Measurements from ENCODE around the gene EOLA2. TPM values are rescaled to one million over a fixed set of nuclear protein-coding genes. Genes with fewer than 3 reads are reported as not detected.
A peak's percentile ranks its signal among the peaks of the same experiment; 100 is the strongest.
"Not testable (repeated sequence)": the region's sequence is repeated elsewhere in the genome, so short reads cannot be mapped to it uniquely, and the experiment has no call there.

EOLA2 gene
- total and polyA plus RNA-seq, 4 donors = 14.0 to 51.8 (median 31.2) TPM

DNA sequence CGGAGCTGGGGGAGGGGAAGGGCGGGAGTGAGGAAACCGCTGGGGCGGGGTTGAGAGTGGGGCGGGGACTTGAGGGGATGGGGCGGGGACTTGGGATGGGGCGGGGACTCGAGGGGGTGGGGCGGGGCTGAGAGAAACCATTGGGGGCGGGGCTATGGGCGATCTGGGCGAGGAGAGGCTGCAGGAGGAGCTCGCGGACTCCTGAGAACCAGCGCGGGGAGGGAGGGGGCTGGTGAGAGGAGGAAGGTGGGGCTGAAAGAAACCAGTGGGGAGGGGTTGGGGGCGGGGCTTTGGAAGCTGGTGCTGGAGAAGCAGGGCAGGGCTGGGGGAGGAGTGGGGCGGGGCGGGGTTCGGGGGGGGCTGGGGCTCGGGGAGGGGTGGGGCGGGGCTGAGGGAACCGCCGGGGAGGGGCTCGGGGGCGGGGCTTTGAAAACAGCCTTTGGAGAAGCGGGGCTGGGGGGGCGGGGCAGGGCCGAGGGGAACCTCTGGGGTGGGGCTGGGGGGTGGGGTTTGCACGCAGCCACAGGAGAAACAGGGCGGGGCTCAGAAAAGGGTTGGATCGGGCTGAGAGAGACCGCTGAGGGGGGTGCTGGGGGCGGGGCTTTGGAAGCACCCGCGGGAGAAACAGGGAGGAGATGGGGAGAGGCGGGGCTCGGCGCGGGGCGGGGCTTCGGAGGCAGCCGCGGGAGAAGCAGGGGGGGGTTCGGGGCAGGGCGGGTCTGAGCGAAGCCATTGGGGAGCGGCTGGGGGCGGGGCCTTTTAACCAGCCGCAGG, 777 bp upstream of the EOLA2 start:
- no peaks in the 10 kb centered on the region for H3K9me3 ChIP-seq (ENCODE audit: control insufficient read depth, low read length)
- no peak overlapping the region for H3K27ac ChIP-seq (ENCODE audit: low read depth in 1 of 2, low read length in 2 of 2)
- 2 to 23% methylated on average over 17 to 50 of the region's 50 CpGs for WGBS, 2 donors
- DNase-seq (peak; percentile 97), ATAC-seq (ENCODE audit: low FRiP score) (peak; percentile 80)
- H3K27me3 ChIP-seq (ENCODE audit: control insufficient read depth in 1 of 2, insufficient read depth in 2 of 2, low read length in 1 of 2) = no peaks in the 10 kb centered on the region
- no peak overlapping the region for H3K4me3 ChIP-seq (ENCODE audit: low read length in 2 of 2)
- intact Hi-C loops (cut with DNase I) = no loop called here
- no peaks in the 10 kb centered on the region for H3K36me3 ChIP-seq (ENCODE audit: control insufficient read depth in 1 of 2, insufficient read depth in 2 of 2, low read length in 1 of 2)
- H3K4me1 ChIP-seq (ENCODE audit: control insufficient read depth in 1 of 2, insufficient read depth in 2 of 2, low read length in 2 of 2) = no peaks in the 10 kb centered on the region

DNA sequence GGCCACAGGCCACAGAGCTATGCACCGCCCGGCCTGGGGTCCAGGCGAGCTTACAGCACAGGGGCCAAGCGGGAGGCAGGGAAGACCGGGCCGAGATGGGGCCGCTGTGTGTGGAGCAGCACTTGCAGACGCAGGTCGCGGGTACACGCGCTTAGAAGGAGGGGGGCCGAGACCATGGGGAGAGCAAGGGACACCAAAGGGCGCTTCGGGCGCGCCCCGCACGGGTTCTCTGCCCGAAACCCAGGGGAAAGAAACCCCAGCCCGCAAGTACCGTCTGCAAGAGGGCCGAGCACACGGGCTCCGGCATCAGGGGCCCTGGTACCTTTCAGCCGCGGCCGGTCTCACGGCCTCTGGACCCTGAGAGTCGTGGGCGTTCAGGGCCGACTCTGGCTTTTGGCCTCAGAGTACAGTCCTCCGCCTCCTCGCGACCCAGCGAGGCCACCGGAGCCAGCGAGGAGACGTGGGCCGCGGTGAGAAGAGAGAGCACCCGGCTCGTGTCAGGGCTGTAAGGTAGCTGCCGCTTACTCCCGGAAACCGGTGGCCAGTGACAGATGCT, 342 bp downstream of the EOLA2 start:
- intact Hi-C loops (cut with DNase I) = no loop called here
- Histone ChIP-seq H3K4me3 (ENCODE audit: low read length in 2 of 2) (peak overlapping the region; percentile 41 to 55), H3K9me3 (ENCODE audit: control insufficient read depth, low read length) (no peaks in the 10 kb centered on the region), H3K27me3 (ENCODE audit: control insufficient read depth in 1 of 2, insufficient read depth in 2 of 2, low read length in 1 of 2) (no peaks in the 10 kb centered on the region), H3K27ac (ENCODE audit: low read depth in 1 of 2, low read length in 2 of 2) (peak overlapping the region in 1 of 2 donors; percentile 69), H3K36me3 (ENCODE audit: control insufficient read depth in 1 of 2, insufficient read depth in 2 of 2, low read length in 1 of 2) (peaks cover 0 to 2% of the 10 kb centered on the region in 2 donors), H3K4me1 (ENCODE audit: control insufficient read depth in 1 of 2, insufficient read depth in 2 of 2, low read length in 2 of 2) (no peaks in the 10 kb centered on the region)
- DNase-seq = peak; percentile 61 to 79
- ATAC-seq (ENCODE audit: low FRiP score) = no peak
- WGBS, 2 donors = 0 to 49% methylated on average over 44 to 46 of the region's 46 CpGs

DNA sequence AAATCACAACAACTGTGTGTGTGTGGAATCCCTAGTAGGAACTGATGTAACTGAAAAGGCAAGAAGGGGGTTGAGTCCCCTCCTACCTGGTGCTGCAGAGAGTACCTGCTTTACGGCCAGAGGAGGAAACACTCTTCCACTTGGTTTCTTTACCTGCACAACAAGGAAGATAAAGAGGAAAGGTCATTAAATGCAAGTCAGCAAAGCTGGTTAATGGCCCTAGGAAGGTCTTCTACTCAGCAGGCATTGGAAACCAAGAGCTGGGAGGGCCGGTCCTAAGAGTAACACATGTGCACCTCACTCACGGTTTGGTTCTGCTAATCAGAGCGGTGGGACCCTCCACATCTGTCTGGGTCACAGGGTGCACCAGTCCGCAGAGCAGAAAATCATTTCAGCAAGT, 963 bp downstream of the EOLA2 start:
- DNase-seq; ATAC-seq (ENCODE audit: low FRiP score): not testable (repeated sequence)

DNA sequence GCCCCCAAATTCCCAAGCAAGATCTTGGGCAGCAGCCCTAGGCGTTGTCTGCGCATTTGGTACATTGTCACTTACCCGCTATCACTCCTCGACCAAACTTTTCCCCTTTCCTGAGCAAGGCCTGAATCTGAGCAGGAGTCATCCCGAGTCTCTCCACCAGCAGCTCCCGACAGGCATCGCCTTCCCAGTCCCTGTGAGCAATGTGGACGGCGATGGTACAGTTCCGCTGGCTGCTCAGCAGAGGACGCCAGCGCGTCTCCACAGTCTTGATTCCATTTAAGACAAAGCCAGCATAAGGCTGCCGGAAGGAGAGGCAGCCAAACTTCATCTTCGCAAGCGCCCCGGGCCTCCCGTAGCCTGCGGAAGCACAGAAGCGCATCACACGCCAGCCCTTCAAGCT, 4.7 kb downstream of the EOLA2 start:
- WGBS, 2 donors = 79 to 84% methylated on average over 15 to 18 of the region's 21 CpGs
- H3K4me1 ChIP-seq (ENCODE audit: control insufficient read depth in 1 of 2, insufficient read depth in 2 of 2, low read length in 2 of 2); ATAC-seq (ENCODE audit: low FRiP score); DNase-seq; H3K9me3 ChIP-seq (ENCODE audit: control insufficient read depth, low read length); H3K27ac ChIP-seq (ENCODE audit: low read depth in 1 of 2, low read length in 2 of 2); H3K36me3 ChIP-seq (ENCODE audit: control insufficient read depth in 1 of 2, insufficient read depth in 2 of 2, low read length in 1 of 2); H3K27me3 ChIP-seq (ENCODE audit: control insufficient read depth in 1 of 2, insufficient read depth in 2 of 2, low read length in 1 of 2); H3K4me3 ChIP-seq (ENCODE audit: low read length in 2 of 2); intact Hi-C loops (cut with DNase I): not testable (repeated sequence)

More for the DNA sequence above, 963 bp downstream of the EOLA2 start:
- H3K27me3 ChIP-seq (ENCODE audit: control insufficient read depth in 1 of 2, insufficient read depth in 2 of 2, low read length in 1 of 2); H3K9me3 ChIP-seq (ENCODE audit: control insufficient read depth, low read length); H3K36me3 ChIP-seq (ENCODE audit: control insufficient read depth in 1 of 2, insufficient read depth in 2 of 2, low read length in 1 of 2); H3K27ac ChIP-seq (ENCODE audit: low read depth in 1 of 2, low read length in 2 of 2); intact Hi-C loops (cut with DNase I); H3K4me1 ChIP-seq (ENCODE audit: control insufficient read depth in 1 of 2, insufficient read depth in 2 of 2, low read length in 2 of 2): not testable (repeated sequence)
- H3K4me3 ChIP-seq (ENCODE audit: low read length in 2 of 2) = peak overlapping the region in 1 of 2 donors; percentile 41
- WGBS, 2 donors = 40 to 71% methylated on average over 5 of the region's 5 CpGs

DNA sequence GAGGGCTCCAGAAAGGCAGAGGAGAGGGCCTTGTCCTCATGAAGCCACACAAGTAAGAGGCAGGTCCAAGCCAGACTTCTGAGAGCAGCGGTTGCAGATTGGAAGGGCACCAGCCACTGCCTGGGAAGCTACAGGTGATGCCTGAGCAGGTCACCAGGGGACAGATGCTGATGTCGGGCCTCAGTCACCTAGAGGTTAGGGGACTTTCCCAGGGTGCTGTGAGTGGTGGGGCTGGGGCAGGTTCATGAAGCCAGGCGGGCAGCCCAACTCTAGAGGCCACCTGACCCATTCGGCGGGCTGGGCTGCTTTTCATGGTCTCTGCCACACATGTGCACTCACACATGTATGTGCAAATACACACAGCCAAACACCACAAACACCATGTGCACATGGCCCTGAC, 5.3 kb downstream of the EOLA2 start:
- DNase-seq; H3K9me3 ChIP-seq (ENCODE audit: control insufficient read depth, low read length); H3K4me1 ChIP-seq (ENCODE audit: control insufficient read depth in 1 of 2, insufficient read depth in 2 of 2, low read length in 2 of 2); H3K27me3 ChIP-seq (ENCODE audit: control insufficient read depth in 1 of 2, insufficient read depth in 2 of 2, low read length in 1 of 2); H3K4me3 ChIP-seq (ENCODE audit: low read length in 2 of 2); ATAC-seq (ENCODE audit: low FRiP score); H3K27ac ChIP-seq (ENCODE audit: low read depth in 1 of 2, low read length in 2 of 2); H3K36me3 ChIP-seq (ENCODE audit: control insufficient read depth in 1 of 2, insufficient read depth in 2 of 2, low read length in 1 of 2); intact Hi-C loops (cut with DNase I): not testable (repeated sequence)
- 78 to 98% methylated on average over 1 of the region's 5 CpGs for WGBS, 2 donors

DNA sequence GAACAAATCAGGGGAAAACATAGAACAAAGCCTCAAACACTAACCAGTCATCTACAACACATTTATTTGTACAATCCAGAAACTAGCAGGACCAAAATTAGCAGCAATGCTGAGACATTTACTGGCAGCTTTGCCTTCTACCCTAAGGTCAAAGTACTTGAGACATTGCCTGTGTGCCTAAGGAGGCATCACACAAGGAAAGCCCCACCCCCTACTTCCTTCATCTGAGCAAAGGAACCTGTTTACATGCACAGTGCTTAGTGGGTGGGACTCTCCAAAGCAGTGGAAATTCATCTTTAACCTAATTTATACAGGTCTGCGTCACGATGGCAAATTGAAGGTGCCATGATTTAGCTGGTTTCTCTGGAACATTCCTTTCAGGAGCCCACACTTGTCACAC, 6.1 kb downstream of the EOLA2 start:
- H3K4me3 ChIP-seq (ENCODE audit: low read length in 2 of 2); H3K27ac ChIP-seq (ENCODE audit: low read depth in 1 of 2, low read length in 2 of 2); H3K4me1 ChIP-seq (ENCODE audit: control insufficient read depth in 1 of 2, insufficient read depth in 2 of 2, low read length in 2 of 2); DNase-seq; H3K36me3 ChIP-seq (ENCODE audit: control insufficient read depth in 1 of 2, insufficient read depth in 2 of 2, low read length in 1 of 2); ATAC-seq (ENCODE audit: low FRiP score); intact Hi-C loops (cut with DNase I); H3K27me3 ChIP-seq (ENCODE audit: control insufficient read depth in 1 of 2, insufficient read depth in 2 of 2, low read length in 1 of 2); H3K9me3 ChIP-seq (ENCODE audit: control insufficient read depth, low read length): not testable (repeated sequence)
- 87 to 92% methylated on average over 2 of the region's 2 CpGs for WGBS, 2 donors

DNA sequence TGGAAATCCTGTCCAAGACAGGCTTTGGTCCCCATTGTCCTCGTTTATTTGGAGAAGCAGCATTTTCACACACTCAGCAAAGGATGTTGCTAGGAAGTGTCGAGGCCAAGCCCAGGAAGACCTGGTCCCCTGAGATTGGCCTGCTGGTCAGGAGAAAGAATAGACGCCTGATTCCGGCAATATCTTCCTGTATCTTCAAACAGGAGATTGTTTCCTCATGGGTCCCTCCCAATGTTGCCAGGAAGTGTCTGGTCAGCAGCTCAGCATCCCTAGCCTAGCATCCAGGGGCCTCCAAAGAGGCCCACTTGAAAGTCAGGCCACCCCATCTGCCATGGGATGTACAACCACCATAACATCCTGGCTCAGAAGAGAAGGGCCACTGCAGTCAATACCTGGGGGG, 6.9 kb downstream of the EOLA2 start:
- H3K4me3 ChIP-seq (ENCODE audit: low read length in 2 of 2); H3K9me3 ChIP-seq (ENCODE audit: control insufficient read depth, low read length); DNase-seq; H3K4me1 ChIP-seq (ENCODE audit: control insufficient read depth in 1 of 2, insufficient read depth in 2 of 2, low read length in 2 of 2); H3K36me3 ChIP-seq (ENCODE audit: control insufficient read depth in 1 of 2, insufficient read depth in 2 of 2, low read length in 1 of 2); H3K27me3 ChIP-seq (ENCODE audit: control insufficient read depth in 1 of 2, insufficient read depth in 2 of 2, low read length in 1 of 2); intact Hi-C loops (cut with DNase I); ATAC-seq (ENCODE audit: low FRiP score); H3K27ac ChIP-seq (ENCODE audit: low read depth in 1 of 2, low read length in 2 of 2): not testable (repeated sequence)
- WGBS, 2 donors = 53 to 81% methylated on average over 1 to 2 of the region's 4 CpGs

DNA sequence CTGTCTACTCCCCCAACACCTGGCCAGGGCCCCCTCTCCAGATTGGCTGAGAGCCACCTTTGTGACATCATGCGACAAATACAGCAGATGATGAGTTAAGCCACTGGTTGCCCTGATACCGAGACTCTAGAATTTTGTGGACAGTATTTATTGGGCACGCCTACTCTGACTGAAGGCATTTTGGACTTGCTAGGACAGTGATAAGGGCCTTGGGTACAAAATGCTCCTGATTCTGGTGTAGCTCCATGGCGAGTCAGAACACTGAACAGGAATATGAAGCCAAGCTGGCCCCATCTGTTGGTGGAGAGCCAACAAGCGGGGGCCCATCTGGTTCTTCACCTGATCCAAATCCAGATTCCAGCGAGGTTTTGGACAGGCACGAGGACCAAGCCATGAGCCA, 8.9 kb downstream of the EOLA2 start, which contains the start of gene HSFX4:
Gene HSFX4 (plus strand): TSS at position 174 of the 400 bp plus-strand sequence. CDS start 72 bp downstream, at position 246.
- H3K4me1 ChIP-seq (ENCODE audit: control insufficient read depth in 1 of 2, insufficient read depth in 2 of 2, low read length in 2 of 2); H3K27ac ChIP-seq (ENCODE audit: low read depth in 1 of 2, low read length in 2 of 2); H3K36me3 ChIP-seq (ENCODE audit: control insufficient read depth in 1 of 2, insufficient read depth in 2 of 2, low read length in 1 of 2); H3K4me3 ChIP-seq (ENCODE audit: low read length in 2 of 2); ATAC-seq (ENCODE audit: low FRiP score); DNase-seq; H3K27me3 ChIP-seq (ENCODE audit: control insufficient read depth in 1 of 2, insufficient read depth in 2 of 2, low read length in 1 of 2); intact Hi-C loops (cut with DNase I); H3K9me3 ChIP-seq (ENCODE audit: control insufficient read depth, low read length): not testable (repeated sequence)
- 69 to 95% methylated on average over 2 of the region's 7 CpGs for WGBS, 2 donors

DNA sequence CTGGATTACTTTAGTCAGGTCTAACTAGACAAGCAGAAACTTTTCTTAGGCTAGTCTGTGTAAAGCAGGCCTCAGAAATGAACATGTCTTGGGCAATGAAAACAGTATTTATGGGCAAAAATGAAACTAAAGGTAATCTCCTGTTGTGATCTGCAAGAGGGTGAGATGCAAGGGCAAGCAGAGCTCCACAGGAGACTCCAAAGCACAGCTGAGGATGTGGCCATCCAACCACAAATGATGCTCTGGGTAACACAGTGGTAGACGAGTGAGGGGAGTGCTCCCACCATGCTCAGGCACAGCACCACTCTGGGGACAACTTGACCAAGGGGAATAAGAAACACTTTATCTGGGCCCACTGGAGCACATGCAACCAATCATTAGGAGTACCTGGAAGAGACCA, 9.7 kb downstream of the EOLA2 start:
- H3K9me3 ChIP-seq (ENCODE audit: control insufficient read depth, low read length); H3K4me1 ChIP-seq (ENCODE audit: control insufficient read depth in 1 of 2, insufficient read depth in 2 of 2, low read length in 2 of 2); H3K27ac ChIP-seq (ENCODE audit: low read depth in 1 of 2, low read length in 2 of 2); H3K36me3 ChIP-seq (ENCODE audit: control insufficient read depth in 1 of 2, insufficient read depth in 2 of 2, low read length in 1 of 2); intact Hi-C loops (cut with DNase I); ATAC-seq (ENCODE audit: low FRiP score); DNase-seq; H3K27me3 ChIP-seq (ENCODE audit: control insufficient read depth in 1 of 2, insufficient read depth in 2 of 2, low read length in 1 of 2); H3K4me3 ChIP-seq (ENCODE audit: low read length in 2 of 2): not testable (repeated sequence)
- WGBS, 2 donors = 67 to 83% methylated on average over 1 of the region's 1 CpG

Measured in aorta (tissue), 5 donors.